GM21619 (cell line): ENCODE measurements around the gene USP7.
A peak's percentile ranks its signal among the peaks of the same experiment; 100 is the strongest.
"Not testable (repeated sequence)": the region's sequence is repeated elsewhere in the genome, so short reads cannot be mapped to it uniquely, and the experiment has no call there.

Experiments
- ATAC-seq: cut with Tn5 transposase; IDR thresholded peaks from one replicate; pipeline ENCODE4 v1.9.1; 2021; ENCODE audit not compliant: unreplicated experiment

Gene USP7

GRCh38 chr16:8882725-8883377 lies 80.9 kb downstream of the USP7 start:
- ATAC-seq = no peak

GRCh38 chr16:8882041-8882617 lies 81.6 kb downstream of the USP7 start, which contains the start of gene LITAFD:
Gene LITAFD (plus strand): TSS chr16:8882351. CDS start chr16:8884356, 2,005 bp downstream.
- no peak for ATAC-seq

GRCh38 chr16:8880839-8881510 lies 82.7 kb downstream of the USP7 start:
- ATAC-seq = no peak

- no peak for ATAC-seq
These were observed 85.2 kb downstream of the USP7 start for GRCh38 chr16:8878523-8878911.

GRCh38 chr16:8877894-8878522 lies 85.7 kb downstream of the USP7 start:
- no peak for ATAC-seq

GRCh38 chr16:8875317-8875716 lies 88.4 kb downstream of the USP7 start:
- not testable (repeated sequence) for ATAC-seq

- no peak for ATAC-seq
These were observed 89.3 kb downstream of the USP7 start for GRCh38 chr16:8874388-8874787.

GRCh38 chr16:8873866-8874195 lies 89.9 kb downstream of the USP7 start:
- ATAC-seq = not testable (repeated sequence)

- no peak for ATAC-seq
These were observed 90.5 kb downstream of the USP7 start for GRCh38 chr16:8872967-8873865.

GRCh38 chr16:8872071-8872470 lies 91.6 kb downstream of the USP7 start:
- no peak for ATAC-seq

- not testable (repeated sequence) for ATAC-seq
These were observed 93.8 kb downstream of the USP7 start for GRCh38 chr16:8869988-8870241.

- no peak for ATAC-seq
These were observed 94.3 kb downstream of the USP7 start for GRCh38 chr16:8869212-8869987.

- ATAC-seq = peak; percentile 63
These were observed 95.1 kb downstream of the USP7 start, which contains the start of gene CARHSP1 for GRCh38 chr16:8868416-8869211. Gene CARHSP1 (minus strand): TSS chr16:8869006. CDS start chr16:8859328, 9,678 bp downstream.

- no peak for ATAC-seq
These were observed 95.7 kb downstream of the USP7 start for GRCh38 chr16:8867932-8868415.

- no peak for ATAC-seq
These were observed 96.3 kb downstream of the USP7 start for GRCh38 chr16:8867216-8867931.

- ATAC-seq = no peak
These were observed 96.9 kb downstream of the USP7 start for GRCh38 chr16:8866884-8867215.

- ATAC-seq = no peak
These were observed 97.4 kb downstream of the USP7 start for GRCh38 chr16:8866118-8866883.
